ENCODE data around the gene SLC5A8. TPM values are rescaled to one million over a fixed set of nuclear protein-coding genes. Genes with fewer than 3 reads are reported as not detected.

The SLC5A8 gene
- total and polyA plus RNA-seq, 4 donors: not detected

Other genes with a start within 250 kb of the SLC5A8 start
- gene UTP20, start 69.9 kb upstream of the SLC5A8 start, total RNA-seq: 10 to 100 TPM; 11.4 to 15.3 TPM
- 1 to 10 TPM in 1 of 2 donors, under 1 TPM in 1; 0.50 to 1.9 TPM for gene UTP20, start 69.9 kb upstream of the SLC5A8 start, polyA plus RNA-seq
- gene ARL1, start 197.5 kb upstream of the SLC5A8 start, total RNA-seq: 10 to 100 TPM; 93.4 to 94.0 TPM
- gene ARL1, start 197.5 kb upstream of the SLC5A8 start, polyA plus RNA-seq: 10 to 100 TPM; 38.9 to 58.6 TPM